GM18520 (cell line): ENCODE data around the gene PAMR1.

Experiments used
- ATAC-seq: cut with Tn5 transposase; IDR thresholded peaks from one replicate; pipeline ENCODE4 v1.9.1; 2021; ENCODE audit not compliant: unreplicated experiment

Gene PAMR1

DNA sequence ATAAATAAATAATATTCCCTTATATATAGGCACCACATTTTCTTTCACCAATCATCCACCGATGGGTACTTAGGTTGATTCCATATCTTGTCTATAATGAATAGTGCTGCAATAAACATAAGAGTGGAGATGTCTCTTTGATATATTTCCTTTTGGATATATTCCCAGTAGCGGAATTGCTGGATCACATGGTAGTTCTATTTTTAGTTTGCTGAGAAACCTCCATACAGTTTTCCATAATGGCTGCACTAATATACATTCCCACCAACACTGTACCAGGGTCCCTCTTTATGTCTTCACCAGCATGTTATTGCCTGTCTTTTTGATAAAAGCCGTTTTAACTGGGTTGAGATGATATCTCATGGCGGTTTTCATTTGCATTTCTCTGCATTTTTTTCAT is 23.6 kb downstream of the PAMR1 start:
- no peak for ATAC-seq

GRCh38 chr11:35500744-35501143 is 24.7 kb downstream of the PAMR1 start:
- ATAC-seq: no peak

GRCh38 chr11:35496416-35496815 is 29.0 kb downstream of the PAMR1 start:
- ATAC-seq: no peak

- ATAC-seq: no peak
These were observed 30.4 kb downstream of the PAMR1 start for GRCh38 chr11:35494957-35495490.

- no peak for ATAC-seq
These were observed 34.1 kb downstream of the PAMR1 start for GRCh38 chr11:35491231-35491871.

GRCh38 chr11:35488117-35488516 is 37.3 kb downstream of the PAMR1 start:
- no peak for ATAC-seq

GRCh38 chr11:35487532-35488078 is 37.8 kb downstream of the PAMR1 start:
- ATAC-seq: no peak

DNA sequence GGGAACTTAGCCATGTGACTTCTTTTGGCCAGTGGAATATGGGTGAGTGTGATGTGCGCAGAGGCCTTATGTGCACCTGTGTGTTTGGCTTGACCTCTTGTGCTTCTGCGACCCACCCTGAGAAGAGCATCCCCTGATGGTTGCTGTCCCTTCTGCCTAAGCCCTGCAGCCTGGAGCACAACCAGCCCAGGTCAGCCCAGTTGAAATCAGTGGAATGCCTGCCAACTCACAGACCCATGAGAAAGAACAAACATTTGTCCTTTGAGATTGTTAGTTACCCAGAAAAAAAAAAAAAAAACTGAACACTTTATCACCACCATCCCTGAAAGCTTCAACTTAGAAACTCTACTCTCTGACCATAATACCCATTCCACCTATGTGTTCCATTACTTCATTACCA is 38.5 kb downstream of the PAMR1 start:
- no peak for ATAC-seq

GRCh38 chr11:35486446-35486845 is 39.0 kb downstream of the PAMR1 start:
- no peak for ATAC-seq

DNA sequence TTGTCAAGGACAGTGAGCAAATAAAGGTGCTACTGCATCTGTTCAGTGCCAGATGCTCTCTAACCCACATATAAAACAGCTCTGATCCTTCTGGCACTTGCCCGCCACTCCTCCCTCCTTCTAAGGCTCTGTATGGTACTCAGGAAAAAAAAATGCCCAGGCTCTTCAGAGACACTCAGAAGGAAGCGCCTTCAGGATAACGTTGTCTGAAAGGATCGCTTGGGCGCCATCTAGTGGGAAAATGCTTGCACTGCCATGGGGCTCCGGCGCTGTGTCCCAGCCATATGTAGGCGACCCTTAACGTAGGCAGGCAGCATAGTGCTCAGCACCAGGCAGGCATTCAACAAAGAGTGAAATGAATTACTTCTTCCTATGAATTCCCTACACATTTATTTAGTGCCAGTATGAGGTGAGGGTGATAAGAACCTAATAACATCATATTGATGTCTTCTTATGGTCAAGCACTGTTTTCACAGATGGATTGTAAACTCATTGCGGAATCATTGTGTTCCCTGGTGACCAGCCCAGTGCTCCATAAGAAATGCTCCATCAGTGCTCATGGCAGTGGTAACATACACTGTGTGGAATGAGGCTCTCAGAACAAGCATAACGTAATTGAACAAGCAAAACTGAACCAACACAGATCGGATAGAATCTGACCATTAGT is 39.6 kb downstream of the PAMR1 start:
- peak; percentile 70 for ATAC-seq

- ATAC-seq: no peak
These were observed 41.0 kb downstream of the PAMR1 start for GRCh38 chr11:35484435-35484834.

- no peak for ATAC-seq
These were observed 42.1 kb downstream of the PAMR1 start for GRCh38 chr11:35483131-35483820.

GRCh38 chr11:35479731-35480130 is 45.7 kb downstream of the PAMR1 start:
- no peak for ATAC-seq

DNA sequence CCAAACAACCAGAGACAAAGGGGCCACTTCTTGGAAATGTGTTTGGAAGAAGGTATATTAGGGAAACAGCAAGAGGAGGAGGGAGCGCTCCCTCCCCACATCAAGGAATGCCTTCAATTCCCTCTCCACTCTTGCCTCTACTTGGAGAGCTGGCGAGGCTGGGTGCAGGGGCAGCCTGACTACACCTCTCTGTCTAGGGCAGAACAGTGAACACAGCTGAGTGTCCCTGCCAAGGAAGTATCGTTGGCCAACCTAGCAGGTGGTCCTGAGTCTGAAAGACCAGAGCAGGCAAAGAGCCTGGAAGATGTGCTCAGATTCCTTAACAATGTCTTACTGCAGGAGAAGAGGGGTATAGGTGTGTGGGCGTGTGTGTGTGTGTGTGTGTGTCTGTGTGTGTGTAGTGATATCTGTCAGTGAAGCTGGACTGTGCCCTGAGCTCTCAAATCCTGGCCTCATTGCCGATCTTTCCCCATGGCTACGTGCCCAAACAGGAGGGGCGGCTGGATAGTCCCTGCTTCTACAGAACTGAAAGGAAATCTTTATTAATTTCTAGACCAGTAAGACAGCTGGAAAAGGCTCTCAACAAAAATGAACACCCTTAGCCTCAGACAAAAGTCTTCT is 46.8 kb downstream of the PAMR1 start:
- no peak for ATAC-seq

DNA sequence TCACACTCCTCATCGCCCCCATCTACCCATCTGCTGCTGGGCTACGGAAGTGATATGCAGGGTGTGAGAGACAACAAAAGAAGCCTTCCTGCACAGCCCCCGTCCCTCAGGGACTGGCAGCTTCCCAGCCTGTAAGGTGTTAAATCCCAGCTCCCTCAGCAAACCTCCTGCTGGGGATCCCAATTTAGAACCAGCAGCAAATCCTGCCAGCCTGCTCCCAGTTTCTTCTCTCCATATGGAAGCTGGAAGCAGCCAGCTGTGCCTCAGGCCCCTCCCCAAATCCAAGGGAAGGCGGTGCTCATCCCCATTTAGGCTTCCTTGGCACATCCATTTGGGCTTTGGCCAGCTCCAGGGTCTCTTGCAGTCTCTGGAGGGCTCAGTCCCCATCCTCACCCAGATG is 47.5 kb downstream of the PAMR1 start:
- ATAC-seq: no peak

DNA sequence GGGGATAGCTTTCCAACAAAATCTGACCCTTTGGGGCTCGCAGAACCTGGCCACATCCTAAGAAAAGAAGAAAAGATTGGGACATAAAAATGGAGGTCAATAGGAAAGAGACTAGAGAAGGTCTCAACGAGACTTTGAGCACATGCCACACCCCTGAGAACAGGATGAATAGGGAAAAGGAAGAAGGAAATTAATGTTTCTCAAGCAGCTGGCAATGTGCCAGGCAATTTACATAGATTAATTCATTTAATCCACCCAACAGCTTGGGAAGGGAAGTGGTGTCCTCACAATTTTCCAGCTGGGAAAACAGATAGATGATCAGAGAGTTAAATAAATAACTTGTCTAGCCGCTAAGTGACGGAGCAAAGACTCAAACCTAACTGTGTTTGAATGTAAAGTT is 50.7 kb downstream of the PAMR1 start:
- ATAC-seq: no peak

GRCh38 chr11:35473795-35474374 is 51.5 kb downstream of the PAMR1 start:
- no peak for ATAC-seq

- no peak for ATAC-seq
These were observed 54.8 kb downstream of the PAMR1 start for GRCh38 chr11:35470616-35471015.

DNA sequence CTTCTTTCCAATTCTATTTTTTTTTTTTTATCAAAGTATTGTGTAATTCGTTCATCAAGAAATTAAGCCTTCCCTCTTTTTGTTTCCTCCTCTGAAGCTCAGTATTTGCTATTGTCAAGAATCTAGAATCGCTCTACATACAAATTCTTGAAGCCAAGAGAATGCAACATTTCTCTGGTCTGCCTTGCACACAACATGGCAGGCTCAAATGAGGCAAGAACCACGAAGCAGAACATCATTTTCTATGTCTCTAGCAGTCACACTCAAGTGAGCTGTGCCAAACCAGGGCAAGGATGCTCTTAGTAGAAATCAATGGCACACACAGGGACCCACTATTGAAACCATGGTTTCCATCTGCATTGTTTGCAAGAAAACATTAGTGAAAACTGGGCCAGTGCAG is 59.4 kb downstream of the PAMR1 start:
- ATAC-seq: no peak

GRCh38 chr11:35464308-35464707 is 61.1 kb downstream of the PAMR1 start:
- no peak for ATAC-seq

DNA sequence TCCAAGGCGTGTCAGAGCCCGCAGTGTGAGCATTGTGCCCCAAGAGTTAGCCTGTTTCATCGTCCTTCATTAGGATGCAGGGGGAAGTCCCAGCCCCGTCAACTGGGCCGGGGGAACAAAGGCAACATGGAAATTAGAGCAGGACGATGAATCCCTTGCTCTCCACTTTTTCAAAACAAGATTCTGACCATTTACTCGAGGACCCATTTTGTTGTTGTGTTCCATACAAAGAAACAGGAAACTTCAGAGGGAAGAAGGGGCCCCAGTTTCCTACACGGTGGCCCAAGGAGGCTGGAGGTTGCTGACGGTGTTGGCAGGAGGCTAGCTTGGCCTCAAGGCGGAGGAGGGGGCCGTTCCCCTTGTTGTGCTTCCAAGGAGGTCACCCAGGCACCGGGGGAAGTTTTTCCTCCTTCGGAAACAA is 62.1 kb downstream of the PAMR1 start:
- ATAC-seq: no peak
